Heart right ventricle (tissue), 16 donors: ENCODE results near the gene ORC1. TPM values are rescaled to one million over a fixed set of nuclear protein-coding genes. Genes with fewer than 3 reads are reported as not detected.

Experiments
- ATAC-seq, 8 donors: fragments of 200-7000 bp; cut with Tn5 transposase; one replicate each; pipeline ENCODE4 v1.9.1; 2020; ENCODE audit warnings: mild to moderate bottlenecking in 8 of 8, moderate library complexity in 8 of 8, moderate number of reproducible peaks in 1 of 8
- DNase-seq, 2 donors: peaks; one replicate each; pipeline ENCODE4 v3.0.0-alpha.2; 2020
- H3K27ac ChIP-seq, 10 donors: fragments of 200-600 bp; sonication (generic) in 2 of 10; one replicate each; pipeline versions ENCODE4 v1.5.0 to v1.8.0; 2020 to 2022; ENCODE audit warnings: mild to moderate bottlenecking in 3 of 10
- H3K27me3 ChIP-seq, 7 donors: fragments of 200-600 bp; one replicate each; pipeline ENCODE4 v1.8.0; 2021 to 2022; ENCODE audit warnings: mild to moderate bottlenecking in 2 of 7
- H3K36me3 ChIP-seq, 9 donors: fragments of 200-600 bp; sonication (generic) in 1 of 9; one replicate each; pipeline versions ENCODE4 v1.5.0 to v1.8.0; 2020 to 2022; ENCODE audit warnings: mild to moderate bottlenecking in 2 of 9
- H3K4me1 ChIP-seq, 9 donors: fragments of 200-600 bp; sonication (generic) in 1 of 9; one replicate each; pipeline versions ENCODE4 v1.5.0 to v1.8.0; 2020 to 2022; ENCODE audit warnings: mild to moderate bottlenecking in 4 of 9
- H3K4me3 ChIP-seq, 10 donors: fragments of 200-600 bp; sonication (generic) in 2 of 10; one replicate each; pipeline versions ENCODE4 v1.5.0 to v1.8.0; 2020 to 2022; ENCODE audit warnings: mild to moderate bottlenecking in 7 of 10, moderate library complexity in 2 of 10
- H3K9me3 ChIP-seq, 11 donors: fragments of 200-600 bp in 10 of 11; sonication (generic) in 2 of 11; one replicate each; pipeline versions ENCODE4 v1.5.0 to v1.8.0; 2013 to 2022; ENCODE audit warnings: mild to moderate bottlenecking in 2 of 11, control low read depth in 1 of 11, moderate library complexity in 1 of 11
- CTCF ChIP-seq, 9 donors: fragments of 200-600 bp; sonication (generic) in 2 of 9; IDR thresholded peaks; one replicate each; pipeline versions ENCODE4 v1.5.0 to v1.8.0; 2021 to 2022; ENCODE audit warnings: antibody characterized with exemption in 9 of 9, mild to moderate bottlenecking in 5 of 9, moderate library complexity in 1 of 9
- WGBS, 2 donors: extraction: QIAGEN DNeasy Blood & Tissue Kit; methylation state at CpG; one replicate each; pipeline ENCODE4 v1.1.7; 2013; ENCODE audit warnings: inconsistent platforms in 1 of 2; 5-methylcytosine and 5-hydroxymethylcytosine counted together
- intact Hi-C, 10 donors: fragments of 100-400 bp; cut with DNase I; formaldehyde crosslinking; loops; one replicate each; pipeline versions ENCODE4 v1.11.1 to v1.14.2; 2022
- polyA plus RNA-seq, 2 donors: library from polyadenylated mRNA; stranded (reverse); fragments of 200-250 nt; gene quantifications; one replicate each; pipeline ENCODE4 v1.2.3, GENCODE V29; 2013
- total RNA-seq, 10 donors: library from RNA; stranded (reverse); fragmentation: NEBNext Ultra II Directional in 3 of 10; extraction: Animal tissue kit (Norgen Biotek cat#: 25700) in 3 of 10; gene quantifications; one replicate each; pipeline versions ENCODE4 v1.2.1 to v1.2.4, GENCODE V29; 2021 to 2023
- donor health status: Arrhythmogenic right ventricular cardiomyopathy.
- donor health status: ischemic (EF 13 %, LVEDD 7.1; RV severe dilation, severe dysfunction).
- donor health status: healthy with polysubstance abuse.
- donor health status: DM: no; HTN: yes; CAD: no.
- donor health status: DM: no; HTN: no; CAD: no.
- donor health status: ischemic (EF 25% LVEDD 6.9; RV normal size, moderate dysfunction).
- donor health status: ischemic (EF 25% LVEDD 5.7; RV mildly dilated, moderate dysfunction).
- donor health status: healthy.
- donor health status: DM: yes; HTN: yes; CAD: no.
- donor health status: Ischemic cardiomyopathy.
- donor health status: ischemic (EF 35%, LVEDD 5.7; RV mildly dilated, moderate dysfunction).
- donor health status: nonischemic (EF 11% LVEDD 7.7; RV severe dilation, severe dysfunction).
- donor health status: DM: yes; HTN: yes; CAD: no.
- donor health status: PGD.
- donor health status: ischemic (EF 29% LVEDD 5.4; RV normal size, mild dysfunction).
- donor health status: nonischemic (EF 23%, LVEDD 6.1; RV moderate dilation, normal function).

ORC1 gene
- total and polyA plus RNA-seq, 12 donors = 0.08 to 0.90 (median 0.22) TPM; not detected in 3

DNA sequence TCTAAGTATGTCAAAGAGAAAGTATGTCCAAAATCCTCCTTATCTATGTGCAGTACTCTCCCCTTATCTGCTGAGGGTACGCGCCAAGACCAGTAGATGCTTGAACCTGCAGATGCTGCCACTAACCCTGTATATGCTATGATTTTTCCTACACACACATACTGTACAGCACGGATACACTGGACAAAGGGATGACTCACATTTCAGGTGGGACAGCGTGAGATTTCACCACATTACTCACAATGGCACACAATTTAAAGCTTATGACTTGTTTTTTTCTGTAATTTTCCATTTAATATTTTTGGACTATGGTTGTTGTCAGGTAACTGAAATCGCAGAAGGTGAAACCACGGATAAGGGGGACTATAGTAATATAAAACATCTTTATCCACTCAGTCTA, 4.1 kb downstream of the ORC1 start:
- intact Hi-C loops = loop anchor here in 2 of 10 donors (10.0 kb wide), 2 partner anchors 285 to 295 kb away; partner anchors contain the start of gene COA7 (in 1 of the 2)
- ATAC-seq (no peak), DNase-seq (no peak)
- Histone ChIP-seq H3K27me3 (no peaks in the 10 kb centered on the region), H3K36me3 (peaks cover 0 to 30% (median 0%) of the 10 kb centered on the region in 9 donors), H3K9me3 (no peaks in the 10 kb centered on the region), H3K4me1 (peaks cover 4 to 14% (median 8%) of the 10 kb centered on the region in 9 donors), H3K4me3 (no peak overlapping the region), H3K27ac (no peak overlapping the region)
- TF ChIP-seq CTCF (IDR thresholded peaks at IDR 0.05) = no peak
- 88 to 94% methylated on average over 6 of the region's 6 CpGs for WGBS, 2 donors

DNA sequence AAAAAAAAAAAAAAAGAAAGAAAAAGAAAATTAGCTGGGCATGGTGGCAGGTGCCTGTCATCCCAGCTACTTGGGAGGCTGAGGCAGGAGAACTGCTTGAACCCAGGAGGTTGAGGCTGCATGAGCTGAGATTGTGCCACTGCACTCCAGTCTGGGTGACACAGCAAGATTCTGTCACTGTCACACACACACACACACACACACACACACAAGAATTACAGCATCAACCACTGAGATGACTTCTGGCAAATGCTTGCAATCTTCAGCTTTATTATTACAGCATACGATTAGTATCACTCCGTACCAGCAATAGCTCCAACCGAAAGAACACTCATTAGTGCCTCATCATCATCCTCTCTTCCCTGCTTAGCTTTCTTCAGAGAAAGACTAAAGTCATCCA, 4.6 kb downstream of the ORC1 start:
- no peak overlapping the region for H3K27ac ChIP-seq
- H3K27me3 ChIP-seq = no peaks in the 10 kb centered on the region
- H3K4me3 ChIP-seq = no peak overlapping the region
- ATAC-seq = no peak
- no peaks in the 10 kb centered on the region for H3K9me3 ChIP-seq
- no peak for DNase-seq
- intact Hi-C loops = loop anchor here in 2 of 10 donors (10.0 kb wide), 2 partner anchors 285 to 295 kb away; partner anchors contain the start of gene COA7 (in 1 of the 2)
- peaks cover 0 to 34% (median 0%) of the 10 kb centered on the region in 9 donors for H3K36me3 ChIP-seq
- no peak for TF ChIP-seq CTCF (IDR thresholded peaks at IDR 0.05)
- whole genome bisulfite sequencing, 2 donors = 95 to 98% methylated on average over 3 of the region's 3 CpGs
- peaks cover 4 to 12% (median 7%) of the 10 kb centered on the region in 9 donors for H3K4me1 ChIP-seq

GRCh38 chr1:52393174-52393573, 11.0 kb downstream of the ORC1 start:
- Histone ChIP-seq H3K36me3 (peaks cover 0 to 52% (median 0%) of the 10 kb centered on the region in 9 donors), H3K4me1 (no peaks in the 10 kb centered on the region), H3K27me3 (no peaks in the 10 kb centered on the region), H3K27ac (no peak overlapping the region), H3K9me3 (no peaks in the 10 kb centered on the region), H3K4me3 (no peak overlapping the region)
- DNase-seq (no peak), ATAC-seq (no peak)
- intact Hi-C loops = no loop called here
- 96 to 98% methylated on average over 5 of the region's 5 CpGs for WGBS, 2 donors
- no peak for TF ChIP-seq CTCF (IDR thresholded peaks at IDR 0.05)

DNA sequence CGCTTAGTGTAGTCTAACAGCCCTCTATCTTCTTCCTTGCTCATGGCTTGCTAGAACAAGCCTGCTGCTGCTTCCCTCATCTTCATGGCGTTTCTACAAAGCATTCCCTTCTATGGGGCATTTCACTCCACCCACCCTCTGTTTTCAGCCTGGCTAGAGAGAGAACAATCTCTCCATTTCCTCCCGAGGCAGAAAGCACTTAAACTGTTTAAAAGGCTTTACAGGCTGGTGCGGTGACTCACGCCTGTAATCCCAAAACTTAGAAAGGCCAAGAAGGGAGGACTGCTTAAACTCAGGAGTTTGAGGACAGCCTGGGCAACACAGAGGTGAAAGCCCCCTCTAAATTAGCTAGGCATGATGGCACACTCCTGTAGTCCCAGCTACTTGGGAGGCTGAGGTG, 17.8 kb downstream of the ORC1 start:
- H3K27me3 ChIP-seq = no peaks in the 10 kb centered on the region

More for the DNA sequence above, 17.8 kb downstream of the ORC1 start:
- intact Hi-C loops = no loop called here
- Histone ChIP-seq H3K4me3 (no peak overlapping the region), H3K4me1 (no peaks in the 10 kb centered on the region), H3K9me3 (no peaks in the 10 kb centered on the region), H3K36me3 (peaks cover 0 to 59% (median 0%) of the 10 kb centered on the region in 9 donors), H3K27ac (no peak overlapping the region)
- WGBS, 2 donors = 88 to 90% methylated on average over 5 of the region's 5 CpGs
- DNase-seq (no peak), ATAC-seq (no peak)
- TF ChIP-seq CTCF (IDR thresholded peaks at IDR 0.05) = no peak
